Measurements from ENCODE around the gene HNRNPDL. TPM values are rescaled to one million over a fixed set of nuclear protein-coding genes. Genes with fewer than 3 reads are reported as not detected.

Gene HNRNPDL
- total RNA-seq, 1 donor, result 143 TPM

- peaks cover 33% of the 10 kb centered on the region for H3K79me2 ChIP-seq (ENCODE audit: insufficient read depth, low read length)
- H3K4me2 ChIP-seq (ENCODE audit: insufficient read depth, low read length), result no peak overlapping the region
- no peaks in the 10 kb centered on the region for H3K9me3 ChIP-seq (ENCODE audit: low read depth, low read length)
- no peaks in the 10 kb centered on the region for H3K27me3 ChIP-seq (ENCODE audit: insufficient read depth, low read length)
- no peak for TF ChIP-seq CTCF (IDR thresholded peaks at IDR 0.05; ENCODE audit: extremely low read depth, low read depth, low read length)
- H2AFZ ChIP-seq (ENCODE audit: low read length), result no peak overlapping the region
- no peak overlapping the region for H3K4me3 ChIP-seq (ENCODE audit: insufficient read depth, low read length)
- no peaks in the 10 kb centered on the region for H4K20me1 ChIP-seq (ENCODE audit: insufficient read depth, low read length)
- H3K27ac ChIP-seq (ENCODE audit: low read depth, low read length), result no peak overlapping the region
- H3K4me1 ChIP-seq (ENCODE audit: insufficient read depth, low read length), result no peaks in the 10 kb centered on the region
- no peak for DNase-seq (ENCODE audit: insufficient read length, low spot score, missing footprints)
- H3K36me3 ChIP-seq (ENCODE audit: insufficient read depth, low read length), result peaks cover 27% of the 10 kb centered on the region
These were observed 20.9 kb upstream of the HNRNPDL start for GRCh38 chr4:82450966-82451755.

DNA sequence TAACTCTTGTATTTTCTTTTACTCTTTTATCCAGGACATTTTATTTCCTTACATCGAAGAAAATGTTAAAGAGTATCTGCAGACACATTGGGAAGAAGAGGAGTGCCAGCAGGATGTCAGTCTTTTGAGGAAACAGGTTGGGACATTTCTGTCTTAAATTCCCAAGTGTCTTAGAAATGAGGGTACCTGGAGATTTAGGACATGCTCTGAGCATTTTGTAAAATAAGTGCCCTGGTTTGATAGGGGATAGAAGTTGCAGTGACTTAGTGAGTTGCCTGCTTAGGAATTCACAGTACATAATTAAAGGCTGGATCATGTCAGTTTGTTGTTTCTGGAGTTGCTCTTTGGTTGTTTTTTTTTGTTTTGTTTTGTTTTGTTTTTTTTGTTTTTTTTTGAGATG, 17.6 kb upstream of the HNRNPDL start:
- Histone ChIP-seq H3K9me3 (ENCODE audit: low read depth, low read length) (no peaks in the 10 kb centered on the region), H4K20me1 (ENCODE audit: insufficient read depth, low read length) (no peaks in the 10 kb centered on the region), H3K4me2 (ENCODE audit: insufficient read depth, low read length) (no peak overlapping the region), H3K36me3 (ENCODE audit: insufficient read depth, low read length) (peaks cover 18% of the 10 kb centered on the region), H2AFZ (ENCODE audit: low read length) (no peak overlapping the region), H3K79me2 (ENCODE audit: insufficient read depth, low read length) (peaks cover 54% of the 10 kb centered on the region), H3K4me1 (ENCODE audit: insufficient read depth, low read length) (no peaks in the 10 kb centered on the region), H3K4me3 (ENCODE audit: insufficient read depth, low read length) (no peak overlapping the region), H3K27ac (ENCODE audit: low read depth, low read length) (no peak overlapping the region), H3K27me3 (ENCODE audit: insufficient read depth, low read length) (no peaks in the 10 kb centered on the region)
- DNase-seq (ENCODE audit: insufficient read length, low spot score, missing footprints), result peak; percentile 58
- TF ChIP-seq CTCF (IDR thresholded peaks at IDR 0.05; ENCODE audit: extremely low read depth, low read depth, low read length), result no peak

- H3K36me3 ChIP-seq (ENCODE audit: insufficient read depth, low read length), result no peaks in the 10 kb centered on the region
- H3K4me2 ChIP-seq (ENCODE audit: insufficient read depth, low read length), result no peak overlapping the region
- H3K79me2 ChIP-seq (ENCODE audit: insufficient read depth, low read length), result peaks cover 98% of the 10 kb centered on the region
- no peak overlapping the region for H3K27ac ChIP-seq (ENCODE audit: low read depth, low read length)
- no peak overlapping the region for H3K4me3 ChIP-seq (ENCODE audit: insufficient read depth, low read length)
- H4K20me1 ChIP-seq (ENCODE audit: insufficient read depth, low read length), result peaks cover 15% of the 10 kb centered on the region
- H3K4me1 ChIP-seq (ENCODE audit: insufficient read depth, low read length), result no peaks in the 10 kb centered on the region
- H3K9me3 ChIP-seq (ENCODE audit: low read depth, low read length), result no peaks in the 10 kb centered on the region
- H3K27me3 ChIP-seq (ENCODE audit: insufficient read depth, low read length), result no peaks in the 10 kb centered on the region
- TF ChIP-seq CTCF (IDR thresholded peaks at IDR 0.05; ENCODE audit: extremely low read depth, low read depth, low read length), result no peak
- no peak overlapping the region for H2AFZ ChIP-seq (ENCODE audit: low read length)
- no peak for DNase-seq (ENCODE audit: insufficient read length, low spot score, missing footprints)
These were observed 8.8 kb upstream of the HNRNPDL start for GRCh38 chr4:82439088-82439487.

GRCh38 chr4:82437285-82438005, 7.2 kb upstream of the HNRNPDL start:
- peak; percentile 51 for DNase-seq (ENCODE audit: insufficient read length, low spot score, missing footprints)
- H3K36me3 ChIP-seq (ENCODE audit: insufficient read depth, low read length), result no peaks in the 10 kb centered on the region
- peaks cover 25% of the 10 kb centered on the region for H4K20me1 ChIP-seq (ENCODE audit: insufficient read depth, low read length)
- H3K4me2 ChIP-seq (ENCODE audit: insufficient read depth, low read length), result no peak overlapping the region
- no peak overlapping the region for H3K4me3 ChIP-seq (ENCODE audit: insufficient read depth, low read length)
- no peak for TF ChIP-seq CTCF (IDR thresholded peaks at IDR 0.05; ENCODE audit: extremely low read depth, low read depth, low read length)
- H3K27me3 ChIP-seq (ENCODE audit: insufficient read depth, low read length), result no peaks in the 10 kb centered on the region
- H2AFZ ChIP-seq (ENCODE audit: low read length), result no peak overlapping the region
- H3K27ac ChIP-seq (ENCODE audit: low read depth, low read length), result no peak overlapping the region
- H3K9me3 ChIP-seq (ENCODE audit: low read depth, low read length), result no peaks in the 10 kb centered on the region
- peaks cover 99% of the 10 kb centered on the region for H3K79me2 ChIP-seq (ENCODE audit: insufficient read depth, low read length)
- no peaks in the 10 kb centered on the region for H3K4me1 ChIP-seq (ENCODE audit: insufficient read depth, low read length)
